NCI-H345 treated with DMSO at 0.1 percent for 48 hours (cell line): ENCODE data around the gene WIF1.

Experiments
- DNase-seq: peaks from one replicate; lab custom pipeline; 2025; ENCODE audit not compliant: unreplicated experiment; lab: John Stamatoyannopoulos, UW

Gene WIF1

GRCh38 chr12:65123435-65124063 is 2.4 kb upstream of the WIF1 start:
- DNase-seq = peak; percentile 17

DNA sequence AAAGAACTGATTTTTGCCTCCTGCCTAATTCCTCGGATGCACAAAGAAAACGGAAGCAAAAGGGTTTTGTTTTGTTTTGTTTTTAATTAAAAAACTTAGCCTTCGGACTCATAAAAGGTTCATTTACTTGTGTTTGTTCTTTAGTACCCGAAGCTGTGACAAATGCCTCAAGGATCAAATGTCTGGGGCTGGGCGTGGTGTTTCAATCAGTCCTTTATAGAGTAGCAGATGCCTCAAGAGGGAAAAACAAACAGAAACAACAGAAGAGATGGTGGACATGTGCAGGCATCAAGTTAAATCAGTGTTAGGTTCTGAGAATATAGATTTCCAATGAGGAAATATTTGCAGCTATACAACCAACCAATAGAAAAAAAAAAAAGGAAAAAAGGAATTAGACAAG is 1.6 kb upstream of the WIF1 start:
- no peak for DNase-seq

- no peak for DNase-seq
Observed at GRCh38 chr12:65121956-65122469, 908 bp upstream of the WIF1 start.

- DNase-seq = no peak
Observed at GRCh38 chr12:65119063-65119462, 2.0 kb downstream of the WIF1 start.

DNA sequence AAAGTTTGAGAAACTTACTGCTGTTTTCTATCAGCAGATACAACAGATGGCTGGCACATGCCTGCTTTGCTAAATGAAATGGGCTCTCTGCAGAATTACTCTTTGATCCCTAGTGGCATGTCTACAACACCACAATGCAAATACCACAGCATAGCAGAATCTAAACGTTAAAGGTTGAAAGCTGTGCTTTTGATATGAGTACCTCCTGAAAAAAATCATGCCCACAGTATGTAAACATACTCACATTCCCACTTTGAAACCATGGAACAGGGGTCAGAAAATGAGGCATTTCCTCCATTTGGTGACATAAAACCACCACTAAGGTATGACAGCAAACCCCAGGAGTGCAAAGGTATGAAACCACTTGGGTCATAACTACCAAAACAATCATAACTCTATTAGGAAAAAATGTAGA is 7.5 kb downstream of the WIF1 start:
- no peak for DNase-seq

DNA sequence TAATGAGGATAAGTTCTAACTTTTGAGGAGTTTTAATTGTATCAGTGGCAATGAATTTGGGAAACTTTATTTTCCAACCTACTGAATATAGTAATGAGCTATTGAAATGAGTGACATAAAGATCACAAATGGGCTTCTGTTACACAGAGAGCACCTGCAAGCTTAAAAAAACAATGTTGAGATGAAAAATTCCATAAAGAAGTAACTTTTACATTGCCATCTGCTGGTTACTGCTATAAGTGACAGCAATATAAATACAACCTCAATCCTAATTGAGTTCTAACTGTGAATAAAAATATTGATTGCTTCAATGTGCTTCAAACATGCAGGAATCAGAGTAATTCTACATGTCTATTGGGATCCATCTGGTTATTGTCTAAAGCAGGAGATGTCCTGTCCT is 14.2 kb downstream of the WIF1 start:
- no peak for DNase-seq

GRCh38 chr12:65100140-65100539 is 21.0 kb downstream of the WIF1 start:
- DNase-seq = no peak

DNA sequence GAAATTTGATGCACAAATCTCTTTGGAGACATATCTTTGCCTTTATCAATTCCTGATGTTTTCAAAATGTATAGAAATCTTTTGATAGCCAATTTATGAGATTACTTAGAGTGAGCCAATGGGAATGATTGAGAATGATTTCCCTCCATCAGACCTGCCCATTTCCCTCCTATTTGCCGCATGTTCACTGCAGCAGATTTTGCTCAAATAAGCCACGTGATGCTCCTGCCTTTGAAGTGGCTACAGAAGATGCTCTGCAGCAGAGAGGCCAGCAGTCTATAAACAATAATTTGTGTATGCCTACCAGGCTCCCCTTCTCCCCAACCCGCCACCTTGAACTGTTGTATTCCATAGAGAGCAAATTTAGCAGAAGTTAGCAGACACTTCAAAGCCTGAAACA is 21.9 kb downstream of the WIF1 start:
- DNase-seq = no peak

- no peak for DNase-seq
Observed at GRCh38 chr12:65098364-65098763, 22.7 kb downstream of the WIF1 start.

GRCh38 chr12:65094722-65095121 is 26.4 kb downstream of the WIF1 start:
- DNase-seq = no peak

- DNase-seq = no peak
Observed at GRCh38 chr12:65093606-65094005, 27.5 kb downstream of the WIF1 start.

DNA sequence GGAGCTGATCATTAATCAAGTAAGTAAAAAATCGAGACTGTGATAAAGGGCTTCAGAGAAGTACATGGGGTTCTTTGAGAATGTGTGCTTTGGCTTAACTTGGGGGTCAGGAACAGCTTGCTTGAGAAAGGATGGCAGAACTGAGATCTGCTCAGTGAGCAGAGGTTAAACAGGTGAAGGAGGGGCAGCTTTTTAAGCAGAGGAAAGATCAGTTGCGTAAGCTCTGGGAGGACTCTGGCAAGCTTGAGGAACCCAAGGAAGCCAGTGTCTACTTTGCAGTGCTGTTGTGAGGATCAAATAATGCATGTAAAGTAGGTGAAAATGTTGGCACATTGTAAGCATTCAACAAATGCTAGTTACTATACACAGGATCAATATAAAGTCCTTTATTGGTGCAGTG is 30.6 kb downstream of the WIF1 start:
- DNase-seq = no peak

DNA sequence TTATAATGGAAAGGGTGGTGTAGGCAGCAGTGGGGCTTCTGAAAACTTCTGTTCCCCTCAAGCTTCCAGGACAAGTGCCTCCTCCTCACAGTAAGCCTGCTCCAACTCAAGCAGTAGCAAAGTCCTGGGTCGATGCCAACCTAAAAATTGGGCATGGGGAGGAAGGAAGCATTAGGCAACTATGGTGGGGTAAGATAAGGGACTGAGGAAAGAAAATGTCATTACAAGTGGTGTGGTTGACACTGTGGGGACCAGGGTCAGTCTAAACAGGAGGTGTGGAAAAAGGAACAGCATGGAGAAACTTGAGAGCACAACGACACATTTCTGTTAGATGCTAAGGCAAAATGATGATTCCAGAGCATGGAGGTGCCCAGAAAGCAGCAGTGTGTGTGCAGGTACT is 34.9 kb downstream of the WIF1 start:
- DNase-seq = no peak

GRCh38 chr12:65084579-65084978 is 36.5 kb downstream of the WIF1 start:
- no peak for DNase-seq

GRCh38 chr12:65083581-65083980 is 37.5 kb downstream of the WIF1 start:
- DNase-seq = no peak

- no peak for DNase-seq
Observed at GRCh38 chr12:65082406-65082805, 38.7 kb downstream of the WIF1 start.

DNA sequence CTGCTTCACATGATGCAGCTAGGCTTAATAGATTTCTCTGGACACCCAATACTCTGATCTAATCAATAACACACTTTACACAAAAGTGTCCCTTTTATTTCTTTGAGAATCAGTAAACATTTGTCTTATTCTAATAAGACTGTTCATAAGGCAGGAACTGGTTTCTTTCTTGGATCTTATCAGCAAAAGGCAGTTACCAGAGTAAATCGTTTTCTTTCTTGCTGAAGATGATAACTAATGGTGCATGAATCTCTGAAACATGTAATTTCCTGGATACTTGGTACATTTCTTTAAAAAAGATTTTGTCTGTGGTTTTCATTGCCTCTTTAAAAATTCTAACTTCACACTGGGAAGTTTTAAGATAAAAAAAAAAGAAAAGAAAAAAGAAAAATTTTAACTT is 39.6 kb downstream of the WIF1 start:
- DNase-seq = no peak

DNA sequence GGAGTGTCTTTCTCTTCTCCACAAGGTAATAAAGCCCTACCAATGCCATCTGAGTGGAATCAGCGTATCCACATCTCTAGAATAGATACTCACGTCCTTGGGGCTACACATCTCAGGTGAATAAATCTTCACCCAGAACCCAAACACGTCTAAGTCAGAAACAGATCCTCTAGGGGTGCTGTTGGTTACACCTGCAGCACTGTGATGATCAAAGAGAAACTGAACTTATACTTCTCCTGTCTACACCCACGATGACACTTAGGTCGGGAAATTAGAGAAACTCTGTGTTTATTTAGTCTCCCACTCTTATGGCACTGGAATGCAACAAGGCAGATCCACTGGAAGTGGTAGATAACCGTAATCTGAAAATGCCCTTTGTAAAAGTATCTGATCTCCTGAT is 46.2 kb downstream of the WIF1 start:
- DNase-seq = no peak

DNA sequence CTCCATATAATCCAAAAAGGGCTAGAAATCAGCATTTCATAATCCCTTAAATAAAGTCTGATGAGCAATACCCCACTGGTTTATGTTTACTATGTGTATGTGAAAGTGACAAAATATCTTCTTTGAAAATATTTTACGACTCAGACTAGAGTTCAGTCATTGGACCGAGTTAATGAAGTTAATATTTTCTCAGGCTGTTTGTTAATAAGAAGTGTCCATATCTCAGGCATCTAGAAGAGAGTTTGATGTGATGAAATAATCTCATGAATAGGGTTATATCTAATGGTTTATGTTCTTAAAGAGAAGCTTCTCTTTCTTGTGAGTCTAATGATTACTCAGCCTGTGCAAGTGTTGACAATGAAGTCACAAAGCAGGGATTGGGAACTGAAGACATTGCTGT is 51.8 kb downstream of the WIF1 start:
- no peak for DNase-seq

- no peak for DNase-seq
Observed at GRCh38 chr12:65067383-65067782, 53.7 kb downstream of the WIF1 start.

- DNase-seq = no peak
Observed at GRCh38 chr12:65055859-65056258, 65.2 kb downstream of the WIF1 start.

DNA sequence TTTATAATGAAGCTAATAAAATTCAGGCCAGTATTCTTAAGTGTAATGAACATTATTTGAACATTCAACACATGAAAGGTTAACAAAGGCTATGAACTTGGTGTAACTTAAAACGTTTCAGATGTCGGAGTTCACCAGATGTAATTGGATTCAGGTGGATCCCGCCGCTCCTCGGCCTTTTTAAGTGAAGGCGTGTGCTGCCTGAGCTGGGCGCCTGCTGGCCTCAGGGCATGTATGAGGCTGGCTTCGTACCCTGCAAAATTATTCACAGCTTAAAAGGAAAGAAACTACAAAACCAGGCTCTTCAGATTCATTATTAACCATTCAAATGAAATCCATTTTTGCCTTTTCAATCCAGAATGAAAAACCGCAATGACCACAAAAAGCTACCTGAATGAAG is 69.9 kb downstream of the WIF1 start:
- no peak for DNase-seq

GRCh38 chr12:65045269-65045668 is 75.8 kb downstream of the WIF1 start:
- DNase-seq = no peak
